ENCODE data around the gene SLC38A10. TPM values are rescaled to one million over a fixed set of nuclear protein-coding genes. Genes with fewer than 3 reads are reported as not detected.
A peak's percentile ranks its signal among the peaks of the same experiment; 100 is the strongest.

SLC38A10 gene
- polyA plus RNA-seq, 1 donor (not counting 4 experiments of a cell fraction or from before 2014, with no cell fraction given), result 16.8 TPM

- Histone ChIP-seq H3K36me3 (ENCODE audit: control insufficient read depth in 2 of 2, extremely low read depth in 1 of 2, insufficient read depth in 2 of 2, low read length in 2 of 2) (peaks cover 5 to 28% of the 10 kb centered on the region in 2 experiments), H2AFZ (ENCODE audit: control insufficient read depth, low read length) (no peak overlapping the region)
Observed at GRCh38 chr17:81231121-81231645, 63.9 kb downstream of the SLC38A10 start.

GRCh38 chr17:81230043-81230820 lies 64.9 kb downstream of the SLC38A10 start:
- H3K4me2 ChIP-seq (ENCODE audit: control insufficient read depth, extremely low read depth, insufficient read depth, low read depth, low read length), result no peak overlapping the region
- H3K4me1 ChIP-seq (ENCODE audit: control insufficient read depth, extremely low read depth, insufficient read depth, low read length), result no peaks in the 10 kb centered on the region
- H4K20me1 ChIP-seq (ENCODE audit: control insufficient read depth, extremely low read depth, insufficient read depth, low read length), result no peaks in the 10 kb centered on the region
- TF ChIP-seq CTCF (optimal IDR thresholded peaks at IDR 0.05 in 1 of 3, IDR thresholded peaks at IDR 0.05 in 1 of 3, conservative IDR thresholded peaks at IDR 0.05 in 1 of 3; ENCODE audit: extremely low read depth in 1 of 3, insufficient read depth in 2 of 3, low read length in 3 of 3) (peak; percentile 27 to 76 (median 52)), EZH2 (IDR thresholded peaks at IDR 0.05; ENCODE audit: low read length) (no peak)
- H3K4me3 ChIP-seq (ENCODE audit: control insufficient read depth in 2 of 3, extremely low read depth in 1 of 3, insufficient read depth in 2 of 3, low read depth in 1 of 3, low read length in 3 of 3), result no peak overlapping the region
- no peak overlapping the region for H3K9ac ChIP-seq (ENCODE audit: control insufficient read depth, extremely low read depth, insufficient read depth, low read length)
- H3K9me1 ChIP-seq (ENCODE audit: control insufficient read depth, extremely low read depth, insufficient read depth, low read length), result no peaks in the 10 kb centered on the region
- DNase-seq (ENCODE audit: low read depth, low spot score) (no peak), FAIRE-seq (no peak)
- H3K27ac ChIP-seq (ENCODE audit: control insufficient read depth, insufficient read depth, low read length), result no peak overlapping the region
- H3K36me3 ChIP-seq (ENCODE audit: control insufficient read depth in 2 of 2, extremely low read depth in 1 of 2, insufficient read depth in 2 of 2, low read length in 2 of 2), result peaks cover 5 to 24% of the 10 kb centered on the region in 2 experiments
- no peak overlapping the region for H2AFZ ChIP-seq (ENCODE audit: control insufficient read depth, low read length)
- H3K27me3 ChIP-seq (ENCODE audit: control insufficient read depth, extremely low read depth, insufficient read depth, low read length), result no peaks in the 10 kb centered on the region
- H3K79me2 ChIP-seq (ENCODE audit: control insufficient read depth, insufficient read depth, low read length), result no peaks in the 10 kb centered on the region
- H3K9me3 ChIP-seq (ENCODE audit: control insufficient read depth, low read depth, low read length), result no peaks in the 10 kb centered on the region
- dilution Hi-C loops (cut with MboI; ENCODE audit: extremely low pct_ligation_motif_present, low sequenced_read_pairs), result no loop called here

More at GRCh38 chr17:81231121-81231645, 63.9 kb downstream of the SLC38A10 start:
- Histone ChIP-seq H3K79me2 (ENCODE audit: control insufficient read depth, insufficient read depth, low read length) (no peaks in the 10 kb centered on the region), H3K4me1 (ENCODE audit: control insufficient read depth, extremely low read depth, insufficient read depth, low read length) (no peaks in the 10 kb centered on the region), H3K4me2 (ENCODE audit: control insufficient read depth, extremely low read depth, insufficient read depth, low read depth, low read length) (no peak overlapping the region), H3K4me3 (ENCODE audit: control insufficient read depth in 2 of 3, extremely low read depth in 1 of 3, insufficient read depth in 2 of 3, low read depth in 1 of 3, low read length in 3 of 3) (no peak overlapping the region), H3K27me3 (ENCODE audit: control insufficient read depth, extremely low read depth, insufficient read depth, low read length) (no peaks in the 10 kb centered on the region), H3K9me1 (ENCODE audit: control insufficient read depth, extremely low read depth, insufficient read depth, low read length) (no peaks in the 10 kb centered on the region), H3K27ac (ENCODE audit: control insufficient read depth, insufficient read depth, low read length) (no peak overlapping the region), H3K9ac (ENCODE audit: control insufficient read depth, extremely low read depth, insufficient read depth, low read length) (no peak overlapping the region), H4K20me1 (ENCODE audit: control insufficient read depth, extremely low read depth, insufficient read depth, low read length) (no peaks in the 10 kb centered on the region), H3K9me3 (ENCODE audit: control insufficient read depth, low read depth, low read length) (no peaks in the 10 kb centered on the region)
- dilution Hi-C loops (cut with MboI; ENCODE audit: extremely low pct_ligation_motif_present, low sequenced_read_pairs), result no loop called here
- FAIRE-seq (no peak), DNase-seq (ENCODE audit: low read depth, low spot score) (no peak)
- no peak for TF ChIP-seq EZH2 (IDR thresholded peaks at IDR 0.05; ENCODE audit: low read length)
- TF ChIP-seq CTCF (optimal IDR thresholded peaks at IDR 0.05 in 1 of 3, IDR thresholded peaks at IDR 0.05 in 1 of 3, conservative IDR thresholded peaks at IDR 0.05 in 1 of 3; ENCODE audit: extremely low read depth in 1 of 3, insufficient read depth in 2 of 3, low read length in 3 of 3), result no peak
